ENCODE results near the gene AUTS2. TPM values are rescaled to one million over a fixed set of nuclear protein-coding genes. Genes with fewer than 3 reads are reported as not detected.

AUTS2 gene
- total RNA-seq, 1 experiment from 2014 or later = 2.5 TPM

DNA sequence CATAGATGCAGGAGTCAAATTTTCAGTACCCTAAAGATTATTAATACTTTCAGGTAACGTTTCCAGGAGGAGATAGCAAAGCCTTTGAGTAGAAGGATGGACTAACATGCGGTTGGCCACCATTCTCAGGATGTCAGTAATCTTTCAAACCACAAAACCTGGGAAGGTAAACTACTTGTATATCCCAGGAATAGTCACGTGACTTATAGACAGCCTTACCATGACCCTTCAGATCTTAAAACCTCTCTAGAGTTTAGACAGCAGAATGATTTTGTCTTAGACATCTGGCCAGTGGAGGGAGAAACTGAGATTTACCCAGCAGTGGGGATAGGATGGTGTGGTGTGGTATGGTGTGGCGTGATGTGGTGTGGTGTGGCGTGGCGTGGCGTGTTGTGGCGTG is 1085.9 kb downstream of the AUTS2 start:
- intact Hi-C loops (cut with micrococcal nuclease; ENCODE audit: unreplicated experiment) (no loop called here), in situ Hi-C loops (cut with HindIII; ENCODE audit: low pct_unique_long_range_greater_than_20kb, low sequenced_read_pairs) (no loop called here)
- Histone ChIP-seq H3K4me3 (ENCODE audit: low read depth in 2 of 2, low read length in 2 of 2) (no peak overlapping the region), H3K27me3 (ENCODE audit: control insufficient read depth, insufficient read depth, low read length) (no peaks in the 10 kb centered on the region), H3K36me3 (ENCODE audit: control insufficient read depth, insufficient read depth, low read length) (no peaks in the 10 kb centered on the region), H3K4me1 (ENCODE audit: control insufficient read depth, insufficient read depth, low read length) (no peaks in the 10 kb centered on the region), H3K27ac (ENCODE audit: low read length) (no peak overlapping the region), H3K9me3 (ENCODE audit: control insufficient read depth, insufficient read depth, low read depth, low read length) (no peaks in the 10 kb centered on the region)
- no peak for TF ChIP-seq REST (IDR thresholded peaks at IDR 0.05; ENCODE audit: insufficient read depth in 1 of 2, low read depth in 2 of 2, low read length in 1 of 2)
- TF ChIP-seq, protein P1, sequence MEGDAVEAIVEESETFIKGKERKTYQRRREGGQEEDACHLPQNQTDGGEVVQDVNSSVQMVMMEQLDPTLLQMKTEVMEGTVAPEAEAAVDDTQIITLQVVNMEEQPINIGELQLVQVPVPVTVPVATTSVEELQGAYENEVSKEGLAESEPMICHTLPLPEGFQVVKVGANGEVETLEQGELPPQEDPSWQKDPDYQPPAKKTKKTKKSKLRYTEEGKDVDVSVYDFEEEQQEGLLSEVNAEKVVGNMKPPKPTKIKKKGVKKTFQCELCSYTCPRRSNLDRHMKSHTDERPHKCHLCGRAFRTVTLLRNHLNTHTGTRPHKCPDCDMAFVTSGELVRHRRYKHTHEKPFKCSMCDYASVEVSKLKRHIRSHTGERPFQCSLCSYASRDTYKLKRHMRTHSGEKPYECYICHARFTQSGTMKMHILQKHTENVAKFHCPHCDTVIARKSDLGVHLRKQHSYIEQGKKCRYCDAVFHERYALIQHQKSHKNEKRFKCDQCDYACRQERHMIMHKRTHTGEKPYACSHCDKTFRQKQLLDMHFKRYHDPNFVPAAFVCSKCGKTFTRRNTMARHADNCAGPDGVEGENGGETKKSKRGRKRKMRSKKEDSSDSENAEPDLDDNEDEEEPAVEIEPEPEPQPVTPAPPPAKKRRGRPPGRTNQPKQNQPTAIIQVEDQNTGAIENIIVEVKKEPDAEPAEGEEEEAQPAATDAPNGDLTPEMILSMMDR (IDR thresholded peaks at IDR 0.05) = no peak
- TF ChIP-seq SIN3A (IDR thresholded peaks at IDR 0.05; ENCODE audit: borderline replicate concordance, insufficient read depth, low read depth, low read length) = no peak
- TF ChIP-seq POLR2AphosphoS5 (IDR thresholded peaks at IDR 0.05; ENCODE audit: low read depth, low read length) = no peak
- TF ChIP-seq TCF7L2 (IDR thresholded peaks at IDR 0.05; ENCODE audit: low read depth, low read length) = no peak
- ATAC-seq (no peak), DNase-seq (ENCODE audit: low read depth, low spot score) (no peak)
- POLR2A ChIA-PET = no interaction called here
- BruUV-seq (replicated peaks) = no TSS peak
- CTCF ChIA-PET = no interaction called here

DNA sequence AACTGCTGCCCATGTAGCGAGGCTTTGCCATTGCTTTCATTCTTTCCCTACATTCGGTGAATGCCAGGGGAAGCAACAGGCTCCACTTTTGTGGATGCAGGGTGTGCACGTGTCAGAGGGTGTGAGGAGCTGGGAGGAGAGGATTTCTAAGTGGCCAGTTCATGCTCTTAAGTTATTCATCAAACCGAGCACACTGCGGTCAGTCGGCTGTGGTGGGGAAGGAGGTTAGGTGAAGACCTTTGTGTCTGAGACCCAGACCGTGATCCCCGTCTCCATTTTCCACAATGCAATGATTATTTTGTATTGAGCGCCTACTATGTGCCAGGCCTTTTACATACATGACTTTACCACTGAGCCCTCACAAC is 1095.0 kb downstream of the AUTS2 start:
- H3K9me3 ChIP-seq (ENCODE audit: control insufficient read depth, insufficient read depth, low read depth, low read length) = no peaks in the 10 kb centered on the region
- ChIA-PET POLR2A (no interaction called here), CTCF (no interaction called here)
- intact Hi-C loops (cut with micrococcal nuclease; ENCODE audit: unreplicated experiment) = loop anchor here (10.0 kb wide), 1 partner anchor 99 kb away; no protein-coding TSS in a partner anchor
- peaks cover 20% of the 10 kb centered on the region for H3K27me3 ChIP-seq (ENCODE audit: control insufficient read depth, insufficient read depth, low read length)
- no TSS peak for BruUV-seq (replicated peaks)
- H3K27ac ChIP-seq (ENCODE audit: low read length) = no peak overlapping the region
- in situ Hi-C loops (cut with HindIII; ENCODE audit: low pct_unique_long_range_greater_than_20kb, low sequenced_read_pairs) = no loop called here
- H3K36me3 ChIP-seq (ENCODE audit: control insufficient read depth, insufficient read depth, low read length) = no peaks in the 10 kb centered on the region
- no peaks in the 10 kb centered on the region for H3K4me1 ChIP-seq (ENCODE audit: control insufficient read depth, insufficient read depth, low read length)
- no peak for ATAC-seq
- peak overlapping the region; percentile 23 to 48; a peak in 3 of 4 replicates for H3K4me3 ChIP-seq (ENCODE audit: low read depth in 2 of 2, low read length in 2 of 2)
- DNase-seq (ENCODE audit: low read depth, low spot score) = no peak
- TF ChIP-seq, protein P1 (IDR thresholded peaks at IDR 0.05) = no peak
- TF ChIP-seq TCF7L2 (IDR thresholded peaks at IDR 0.05; ENCODE audit: low read depth, low read length) (no peak), SIN3A (IDR thresholded peaks at IDR 0.05; ENCODE audit: borderline replicate concordance, insufficient read depth, low read depth, low read length) (no peak), REST (IDR thresholded peaks at IDR 0.05; ENCODE audit: insufficient read depth in 1 of 2, low read depth in 2 of 2, low read length in 1 of 2) (no peak), POLR2AphosphoS5 (IDR thresholded peaks at IDR 0.05; ENCODE audit: low read depth, low read length) (no peak)

Measured in Panc1 (cell line).